GM12892 (cell line): ENCODE results near the gene DEFB114. TPM values are rescaled to one million over a fixed set of nuclear protein-coding genes. Genes with fewer than 3 reads are reported as not detected.

Experiments used
- DNase-seq: peaks from one replicate; pipeline ENCODE4 v3.0.0; 2011; ENCODE audit not compliant: insufficient read length
- FAIRE-seq: peaks from 2 replicates; lab custom pipeline; 2011; peaks lifted over from hg19 to GRCh38; lab: Jason Lieb, UNC
- POLR2A ChIP-seq: IDR thresholded peaks from 2 replicates; pipeline ENCODE4 v1.6.1; 2011; ENCODE audit warnings: low read depth, low read length, control low read depth
- POLR2AphosphoS5 ChIP-seq: IDR thresholded peaks from 2 replicates; pipeline ENCODE4 v1.6.1; 2011; ENCODE audit warnings: low read depth, low read length, control low read depth
- TAF1 ChIP-seq: IDR thresholded peaks from 2 replicates; pipeline ENCODE4 v1.6.1; 2011; ENCODE audit warnings: low read depth, mild to moderate bottlenecking, control low read depth, low read length, borderline replicate concordance
- polyA plus RNA-seq: library from polyadenylated mRNA; unstranded; fragments of >200 nt; gene quantifications from one replicate; pipeline ENCODE4 v1.2.1, GENCODE V29; 2012; ENCODE audit warnings: missing spikeins, inconsistent platforms; ENCODE audit not compliant: missing spikeins

DEFB114 gene, protein sequence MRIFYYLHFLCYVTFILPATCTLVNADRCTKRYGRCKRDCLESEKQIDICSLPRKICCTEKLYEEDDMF
- polyA plus RNA-seq, result not detected

DNA sequence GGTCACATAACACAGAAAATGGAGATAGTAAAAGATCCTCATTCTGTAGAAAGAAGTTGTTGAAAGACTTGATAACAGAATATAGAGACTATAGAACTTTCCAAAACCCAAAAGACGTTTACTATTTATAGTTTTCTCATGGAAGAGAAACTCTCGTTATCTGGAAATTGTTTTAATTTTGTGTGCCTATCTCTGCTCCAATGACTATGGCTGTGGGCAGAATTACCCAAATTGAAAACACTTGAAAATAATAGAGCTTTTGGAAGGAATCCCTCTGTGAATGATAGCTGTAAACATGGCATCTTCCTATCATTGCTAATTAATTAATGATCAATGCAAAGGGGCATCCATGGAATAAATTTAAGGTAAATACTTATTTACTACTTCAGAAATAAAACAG is at the start of gene DEFB114:
DEFB114 (minus strand) TSS at position 101 of the 400 bp plus-strand sequence; CDS start at position 42, 59 bp downstream.
- no peak for TF ChIP-seq TAF1
- no peak for TF ChIP-seq POLR2A
- no peak for TF ChIP-seq POLR2AphosphoS5
- no peak for DNase-seq
- FAIRE-seq, result no peak

DNA sequence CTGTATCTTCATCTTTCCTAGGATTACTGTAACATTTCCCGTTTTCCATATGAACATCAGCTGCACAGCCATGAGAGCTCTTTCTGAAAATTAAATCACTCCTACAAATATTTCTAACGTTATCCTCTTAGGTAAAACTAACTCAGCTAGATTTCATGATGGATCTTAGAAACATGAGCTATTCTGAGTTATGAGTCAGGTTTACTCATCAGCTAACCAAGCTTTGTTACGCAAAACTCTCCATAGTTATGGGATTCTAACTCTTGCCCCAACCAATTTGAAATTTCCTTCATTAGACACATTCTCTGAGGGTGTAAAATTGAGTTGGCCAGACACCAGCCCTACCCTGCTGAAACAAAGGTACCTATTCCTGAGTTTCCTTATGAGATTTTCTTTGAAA is 43.9 kb upstream of the DEFB114 start:
- FAIRE-seq, result no peak
- TF ChIP-seq POLR2A (no peak), POLR2AphosphoS5 (no peak), TAF1 (no peak)

DNA sequence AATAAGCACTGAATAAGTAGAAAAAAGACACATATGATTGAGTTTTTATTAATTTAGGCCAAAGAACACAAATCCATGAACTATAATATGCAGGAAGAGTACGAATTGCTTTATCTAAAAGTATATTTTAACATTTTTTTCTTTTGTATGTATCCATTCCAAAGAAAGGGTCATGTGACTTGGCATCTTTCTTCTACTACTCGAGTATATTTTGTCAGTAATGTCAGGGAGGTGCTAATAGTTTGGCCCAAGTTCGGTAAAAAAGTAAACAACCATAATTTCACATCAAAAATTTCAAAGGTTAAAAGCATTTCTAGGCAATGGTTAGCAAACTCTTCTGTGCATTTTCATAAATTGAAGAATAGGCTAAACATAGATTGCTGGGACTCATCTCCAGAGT is 39.2 kb upstream of the DEFB114 start:
- TF ChIP-seq POLR2AphosphoS5 (no peak), POLR2A (no peak), TAF1 (no peak)
- no peak for FAIRE-seq
- DNase-seq, result no peak

More for the DNA sequence above, 43.9 kb upstream of the DEFB114 start:
- no peak for DNase-seq

DNA sequence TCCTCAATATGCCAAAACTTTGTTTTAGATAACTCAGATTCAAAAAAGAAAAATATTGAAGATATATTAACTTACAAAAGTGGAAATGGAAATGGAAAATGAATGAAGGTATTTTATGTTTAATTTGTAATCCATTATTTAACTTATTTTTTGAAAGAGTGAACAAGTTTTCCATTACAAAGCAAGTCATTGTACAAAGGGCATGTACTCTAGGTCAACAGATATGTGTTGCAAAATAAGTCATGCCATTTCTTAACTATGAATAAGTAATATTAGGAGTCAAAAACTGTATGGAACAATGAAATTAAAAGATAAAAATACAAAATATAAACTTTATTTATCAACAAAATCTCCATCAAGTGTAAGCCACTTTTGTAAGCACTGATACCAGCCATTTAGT is 31.3 kb upstream of the DEFB114 start:
- FAIRE-seq (no peak), DNase-seq (no peak)
- TF ChIP-seq POLR2A, result no peak
- no peak for TF ChIP-seq TAF1
- TF ChIP-seq POLR2AphosphoS5, result no peak

DNA sequence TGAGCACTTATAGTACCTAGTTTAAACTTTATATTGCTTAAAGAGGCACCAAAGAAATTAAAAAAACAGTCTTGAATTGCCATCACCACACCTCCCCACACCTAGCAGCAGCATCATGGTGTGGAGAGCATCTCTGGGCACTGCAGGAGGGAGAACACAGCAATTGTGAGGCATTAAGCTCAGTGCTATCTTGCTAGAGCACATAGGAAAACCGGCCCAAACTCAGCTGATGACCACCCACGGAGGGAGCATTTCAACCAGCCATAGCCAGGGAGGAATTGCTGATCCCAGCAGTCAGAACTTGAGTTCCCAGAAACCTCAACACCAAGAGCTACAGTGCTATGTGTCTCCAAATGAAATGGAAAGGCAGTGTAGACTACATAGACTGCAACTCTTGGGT is 24.9 kb upstream of the DEFB114 start:
- FAIRE-seq, result no peak
- TF ChIP-seq POLR2A (no peak), POLR2AphosphoS5 (no peak), TAF1 (no peak)
- no peak for DNase-seq

DNA sequence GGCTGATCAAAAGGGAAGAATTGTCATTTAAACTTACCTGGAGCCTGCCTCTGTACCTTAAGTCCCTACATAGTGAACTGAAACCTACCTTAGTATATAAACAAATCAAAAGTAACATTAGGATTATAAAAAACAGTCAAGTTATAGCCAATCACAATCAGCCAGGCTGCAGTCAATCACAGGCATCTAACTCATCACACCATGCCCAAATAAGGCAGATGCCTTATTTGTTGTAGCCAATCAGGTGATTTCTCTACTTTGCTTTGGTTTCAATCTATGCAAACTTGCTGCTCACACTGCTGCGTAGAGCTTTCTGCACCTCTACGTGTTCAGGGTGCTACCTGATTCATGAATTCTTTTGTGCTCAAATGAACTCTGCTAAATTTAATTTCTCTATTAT is 23.8 kb upstream of the DEFB114 start:
- no peak for FAIRE-seq
- no peak for TF ChIP-seq POLR2AphosphoS5
- no peak for TF ChIP-seq TAF1
- no peak for TF ChIP-seq POLR2A

DNA sequence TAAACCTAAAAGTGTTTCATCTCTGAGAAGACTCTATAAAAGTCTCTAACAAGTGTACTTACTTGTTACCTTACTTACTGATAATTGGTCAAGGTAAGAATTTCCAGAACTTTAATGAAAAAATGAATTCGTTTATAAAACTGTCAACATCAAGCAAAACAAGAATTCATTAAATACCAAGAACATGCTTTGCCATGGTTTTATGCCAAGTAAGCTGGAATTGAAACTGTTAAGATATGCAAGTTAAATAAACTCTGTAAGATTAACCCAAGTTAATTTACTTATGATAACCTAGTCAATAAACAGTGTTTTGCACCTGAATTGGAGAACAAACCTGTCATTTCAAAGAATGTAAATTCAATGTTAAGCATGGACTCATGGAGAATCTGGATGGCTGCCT is 22.6 kb upstream of the DEFB114 start:
- DNase-seq (no peak), FAIRE-seq (no peak)
- no peak for TF ChIP-seq TAF1
- no peak for TF ChIP-seq POLR2A
- no peak for TF ChIP-seq POLR2AphosphoS5

More for the DNA sequence above, 23.8 kb upstream of the DEFB114 start:
- DNase-seq, result no peak

DNA sequence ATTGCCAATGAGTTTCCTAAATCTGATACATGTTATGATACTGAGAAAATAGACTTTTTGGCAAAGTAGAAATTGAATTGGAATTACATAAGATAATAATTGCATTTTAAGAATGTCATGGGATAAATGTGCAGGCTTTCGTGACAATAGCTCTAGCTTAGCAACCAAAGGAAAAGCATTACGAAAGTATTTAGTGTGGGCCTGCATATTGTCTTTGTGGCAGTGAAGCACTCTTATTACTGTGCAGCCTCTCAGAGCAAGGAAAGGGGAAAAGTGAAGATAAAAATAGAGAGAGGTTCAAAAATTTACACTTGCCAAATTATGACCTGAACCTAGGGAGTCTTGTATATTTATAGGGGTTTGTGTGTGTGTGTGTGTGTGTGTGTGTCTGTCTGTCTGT is 18.1 kb upstream of the DEFB114 start:
- FAIRE-seq, result no peak
- TF ChIP-seq TAF1, result no peak
- TF ChIP-seq POLR2A, result no peak
- no peak for TF ChIP-seq POLR2AphosphoS5
- no peak for DNase-seq

DNA sequence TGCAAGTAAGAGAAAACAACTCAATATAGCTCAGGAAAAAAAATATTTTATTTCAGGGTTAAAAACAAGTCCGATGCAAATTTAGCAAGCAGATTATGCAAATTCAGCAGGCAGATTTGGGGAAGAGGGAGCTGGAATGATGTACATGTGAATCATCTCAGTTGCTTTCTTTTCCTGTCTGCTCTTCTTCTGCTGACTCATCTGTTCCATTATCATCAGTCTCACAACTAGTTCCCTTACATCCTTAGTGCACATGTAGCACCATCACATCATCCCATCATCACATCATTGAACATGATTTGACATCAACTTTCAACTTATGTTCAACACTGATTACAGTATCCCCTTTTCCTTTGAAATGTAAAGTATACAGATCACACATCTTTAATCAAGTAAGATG is 16.9 kb upstream of the DEFB114 start:
- TF ChIP-seq POLR2AphosphoS5 (no peak), POLR2A (no peak), TAF1 (no peak)
- no peak for DNase-seq
- FAIRE-seq, result peak; percentile 79

DNA sequence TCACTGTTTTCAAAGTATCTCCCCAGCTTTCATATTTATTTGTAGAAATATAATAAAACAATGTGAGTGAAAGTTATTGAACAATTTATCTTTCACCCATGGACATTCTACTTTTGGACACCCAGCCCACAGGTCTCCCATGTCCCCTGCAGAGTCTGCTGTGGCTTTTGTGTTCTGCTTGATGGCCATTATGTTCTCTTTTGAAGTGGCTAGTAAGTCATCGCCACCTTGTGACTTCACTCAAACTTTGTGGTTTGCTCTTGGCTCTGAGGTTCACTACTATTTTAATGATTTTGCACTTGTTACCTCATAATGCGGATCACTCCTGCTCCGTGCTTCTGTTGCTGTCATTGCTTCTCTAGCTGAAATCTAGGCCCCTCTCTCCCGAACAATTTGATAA is 15.6 kb upstream of the DEFB114 start:
- TF ChIP-seq POLR2A (no peak), TAF1 (no peak), POLR2AphosphoS5 (no peak)
- FAIRE-seq (peak; percentile 67), DNase-seq (no peak)

DNA sequence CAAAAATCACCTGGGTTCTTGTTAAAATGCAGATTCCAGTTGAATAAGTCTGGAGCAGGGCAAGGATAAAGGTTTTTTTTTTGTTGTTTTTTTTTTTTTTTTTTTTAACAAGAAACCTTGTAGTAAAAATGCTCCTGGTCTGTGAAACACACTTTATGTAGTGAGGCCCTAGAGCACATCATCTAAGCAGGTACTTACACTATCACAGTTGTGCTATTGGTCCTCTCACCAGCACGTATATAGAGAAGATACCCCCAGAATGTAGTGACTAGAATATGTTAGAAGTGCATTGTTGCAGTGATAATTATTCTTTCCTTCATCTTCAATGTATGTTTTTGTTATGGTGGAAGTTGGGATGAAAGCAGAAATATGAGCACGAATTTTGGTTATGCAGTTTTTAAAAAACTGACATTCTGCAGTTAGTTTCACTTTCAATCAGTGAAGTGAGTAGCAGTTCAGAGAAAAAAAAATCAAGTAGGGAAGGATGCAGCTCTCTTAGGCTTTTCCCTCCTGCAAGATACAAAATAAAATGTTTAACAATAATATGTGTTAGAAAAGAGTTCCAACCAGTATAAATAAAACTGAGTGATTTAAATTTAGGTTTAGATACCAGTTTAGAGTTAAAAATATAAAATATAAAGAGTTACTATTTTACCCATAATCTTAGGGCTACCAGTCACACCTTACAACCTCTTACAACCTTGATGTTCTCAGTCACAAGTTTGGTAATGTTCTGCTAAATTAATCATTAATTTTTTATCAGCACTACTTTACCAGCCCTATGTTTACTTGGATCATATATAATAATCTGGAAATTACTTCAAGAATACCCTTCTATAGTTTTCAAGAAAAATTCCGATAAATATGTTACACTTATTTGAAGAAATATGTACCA is 14.6 kb upstream of the DEFB114 start:
- TF ChIP-seq TAF1 (no peak), POLR2AphosphoS5 (no peak), POLR2A (no peak)
- no peak for DNase-seq
- FAIRE-seq, result peak; percentile 74

DNA sequence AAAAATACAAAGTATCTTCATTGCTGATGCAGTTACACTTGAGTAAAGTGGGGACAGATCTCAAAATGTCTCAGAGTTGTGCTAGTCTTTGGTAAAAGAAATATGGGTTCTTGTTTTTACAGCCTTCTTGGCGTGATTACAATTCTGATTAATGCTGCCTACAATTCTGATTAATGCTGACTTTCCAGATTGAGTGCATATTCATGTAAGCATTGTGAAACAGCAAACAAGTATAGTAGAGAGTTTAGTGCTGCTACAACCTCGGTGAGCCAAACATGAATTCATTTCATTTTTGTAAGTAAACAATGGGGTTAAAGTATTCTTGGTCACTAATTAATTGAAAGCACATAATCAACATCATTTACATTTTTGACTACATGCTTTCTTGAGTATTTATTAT is 5.6 kb upstream of the DEFB114 start, which contains the start of gene DEFB113:
DEFB113 (minus strand) TSS at position 21 of the 400 bp plus-strand sequence; CDS start at position 21, 0 bp downstream.
- no peak for TF ChIP-seq POLR2A
- no peak for TF ChIP-seq POLR2AphosphoS5
- no peak for TF ChIP-seq TAF1
- DNase-seq (no peak), FAIRE-seq (no peak)
